Ovary (tissue), 3 donors: ENCODE data around the gene HIP1.

Source experiments
- EP300 ChIP-seq: sonication (generic); formaldehyde crosslinking; IDR thresholded peaks from one replicate; pipeline ENCODE4 v1.6.1; 2017; ENCODE audit warnings: antibody characterized with exemption
- POLR2A ChIP-seq: fragments of 450-650 bp; IDR thresholded peaks from one replicate; pipeline ENCODE4 v1.6.1; 2017; ENCODE audit warnings: antibody characterized with exemption, mild to moderate bottlenecking, moderate library complexity
- TF ChIP-seq, protein P1 (sequence below), 3 donors: fragments of 450-650 bp in 2 of 3; fragments of 200-600 bp in 1 of 3; IDR thresholded peaks; one replicate each; pipeline versions ENCODE4 v1.5.1 to v1.8.0; 2016 to 2022; ENCODE audit warnings: antibody characterized with exemption in 3 of 3, mild to moderate bottlenecking in 1 of 3
- donor health status: DM: no; HTN: no; CAD: no.

DNA sequence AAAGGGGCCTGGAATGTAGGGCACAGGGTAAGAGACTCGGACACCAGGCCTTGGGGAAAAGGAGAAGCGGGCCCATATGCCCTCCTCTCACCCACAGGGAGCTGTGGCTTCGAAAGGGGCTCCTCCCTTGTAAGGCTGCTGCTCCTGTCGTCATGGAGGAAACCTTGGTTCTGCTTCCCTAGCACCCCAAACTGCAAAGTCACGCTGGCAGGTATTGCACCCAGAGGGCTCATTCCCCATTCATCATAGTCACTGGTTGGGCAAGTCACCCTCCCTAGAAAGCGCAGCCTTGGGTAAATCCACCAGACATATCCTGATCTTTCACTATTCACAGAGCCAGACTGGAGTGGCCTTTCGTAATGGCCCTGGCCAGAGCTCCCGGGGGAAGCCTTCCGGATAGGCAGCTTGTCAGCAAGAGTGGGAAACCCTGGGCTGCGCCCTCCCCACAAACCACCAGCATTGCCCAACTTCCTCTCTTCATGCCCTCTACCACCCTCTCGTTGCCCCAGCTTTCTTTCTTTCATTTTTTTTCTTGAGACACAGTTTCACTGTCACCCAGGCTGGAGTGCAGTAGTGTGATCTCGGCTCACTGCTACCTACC is 121.0 kb downstream of the HIP1 start:
- TF ChIP-seq, protein P1, sequence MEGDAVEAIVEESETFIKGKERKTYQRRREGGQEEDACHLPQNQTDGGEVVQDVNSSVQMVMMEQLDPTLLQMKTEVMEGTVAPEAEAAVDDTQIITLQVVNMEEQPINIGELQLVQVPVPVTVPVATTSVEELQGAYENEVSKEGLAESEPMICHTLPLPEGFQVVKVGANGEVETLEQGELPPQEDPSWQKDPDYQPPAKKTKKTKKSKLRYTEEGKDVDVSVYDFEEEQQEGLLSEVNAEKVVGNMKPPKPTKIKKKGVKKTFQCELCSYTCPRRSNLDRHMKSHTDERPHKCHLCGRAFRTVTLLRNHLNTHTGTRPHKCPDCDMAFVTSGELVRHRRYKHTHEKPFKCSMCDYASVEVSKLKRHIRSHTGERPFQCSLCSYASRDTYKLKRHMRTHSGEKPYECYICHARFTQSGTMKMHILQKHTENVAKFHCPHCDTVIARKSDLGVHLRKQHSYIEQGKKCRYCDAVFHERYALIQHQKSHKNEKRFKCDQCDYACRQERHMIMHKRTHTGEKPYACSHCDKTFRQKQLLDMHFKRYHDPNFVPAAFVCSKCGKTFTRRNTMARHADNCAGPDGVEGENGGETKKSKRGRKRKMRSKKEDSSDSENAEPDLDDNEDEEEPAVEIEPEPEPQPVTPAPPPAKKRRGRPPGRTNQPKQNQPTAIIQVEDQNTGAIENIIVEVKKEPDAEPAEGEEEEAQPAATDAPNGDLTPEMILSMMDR (IDR thresholded peaks at IDR 0.05), result no peak
- TF ChIP-seq EP300, result no peak
- TF ChIP-seq POLR2A, result no peak
